WI38 (cell line): ENCODE measurements around the gene RNF223.

Experiments used
- H3K4me3 ChIP-seq: 2 replicates; pipeline ENCODE4 v1.5.1; 2011; ENCODE audit warnings: low read depth, mild to moderate bottlenecking, control low read depth, low read length
- TF ChIP-seq, protein P1 (sequence below): IDR thresholded peaks from 2 replicates; pipeline ENCODE4 v1.5.1; 2012; ENCODE audit warnings: low read depth, mild to moderate bottlenecking, control low read depth, low read length

The RNF223 gene

DNA sequence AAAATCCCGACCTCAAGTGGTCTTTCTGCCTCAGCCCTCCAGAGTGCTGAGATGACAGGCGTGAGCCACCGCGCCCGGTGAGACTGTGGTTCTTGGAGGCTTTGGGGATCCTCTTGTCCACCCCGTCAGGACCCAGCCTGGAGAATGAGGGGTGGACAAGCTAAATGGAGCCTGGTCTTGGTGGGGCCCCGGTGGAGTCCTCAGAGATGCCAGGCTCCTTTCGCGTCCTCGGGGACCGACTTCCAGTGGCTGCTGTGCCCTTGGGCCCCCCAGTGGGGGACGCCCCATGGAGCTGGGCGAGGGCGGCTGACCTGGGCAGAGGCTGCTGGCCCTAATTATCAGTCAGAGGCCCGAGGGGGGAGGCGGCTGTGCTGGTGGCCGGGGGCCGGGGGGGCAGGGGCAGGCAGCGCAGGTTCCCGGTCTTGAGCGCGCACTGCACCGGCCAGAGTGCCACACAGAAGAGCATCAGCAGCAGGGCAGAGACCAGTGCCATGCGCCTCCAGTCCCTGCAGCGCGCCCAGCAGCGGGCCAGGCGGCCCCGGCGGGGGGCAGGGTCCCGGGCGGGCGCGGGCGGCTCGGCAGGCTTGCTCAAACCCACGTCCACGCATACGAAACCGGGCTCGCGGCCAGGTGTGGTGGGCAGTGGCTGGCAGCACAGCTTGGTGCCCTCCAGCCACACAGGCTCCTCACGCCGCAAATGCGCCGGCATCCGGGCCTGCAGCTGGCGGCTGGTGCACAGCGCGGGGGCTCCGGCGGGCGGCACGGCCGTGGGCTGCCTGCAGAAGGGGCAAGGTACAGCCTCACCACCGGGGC lies 2.4 kb downstream of the RNF223 start:
- H3K4me3 ChIP-seq, result no peak overlapping the region
- TF ChIP-seq, protein P1, sequence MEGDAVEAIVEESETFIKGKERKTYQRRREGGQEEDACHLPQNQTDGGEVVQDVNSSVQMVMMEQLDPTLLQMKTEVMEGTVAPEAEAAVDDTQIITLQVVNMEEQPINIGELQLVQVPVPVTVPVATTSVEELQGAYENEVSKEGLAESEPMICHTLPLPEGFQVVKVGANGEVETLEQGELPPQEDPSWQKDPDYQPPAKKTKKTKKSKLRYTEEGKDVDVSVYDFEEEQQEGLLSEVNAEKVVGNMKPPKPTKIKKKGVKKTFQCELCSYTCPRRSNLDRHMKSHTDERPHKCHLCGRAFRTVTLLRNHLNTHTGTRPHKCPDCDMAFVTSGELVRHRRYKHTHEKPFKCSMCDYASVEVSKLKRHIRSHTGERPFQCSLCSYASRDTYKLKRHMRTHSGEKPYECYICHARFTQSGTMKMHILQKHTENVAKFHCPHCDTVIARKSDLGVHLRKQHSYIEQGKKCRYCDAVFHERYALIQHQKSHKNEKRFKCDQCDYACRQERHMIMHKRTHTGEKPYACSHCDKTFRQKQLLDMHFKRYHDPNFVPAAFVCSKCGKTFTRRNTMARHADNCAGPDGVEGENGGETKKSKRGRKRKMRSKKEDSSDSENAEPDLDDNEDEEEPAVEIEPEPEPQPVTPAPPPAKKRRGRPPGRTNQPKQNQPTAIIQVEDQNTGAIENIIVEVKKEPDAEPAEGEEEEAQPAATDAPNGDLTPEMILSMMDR, result no peak

DNA sequence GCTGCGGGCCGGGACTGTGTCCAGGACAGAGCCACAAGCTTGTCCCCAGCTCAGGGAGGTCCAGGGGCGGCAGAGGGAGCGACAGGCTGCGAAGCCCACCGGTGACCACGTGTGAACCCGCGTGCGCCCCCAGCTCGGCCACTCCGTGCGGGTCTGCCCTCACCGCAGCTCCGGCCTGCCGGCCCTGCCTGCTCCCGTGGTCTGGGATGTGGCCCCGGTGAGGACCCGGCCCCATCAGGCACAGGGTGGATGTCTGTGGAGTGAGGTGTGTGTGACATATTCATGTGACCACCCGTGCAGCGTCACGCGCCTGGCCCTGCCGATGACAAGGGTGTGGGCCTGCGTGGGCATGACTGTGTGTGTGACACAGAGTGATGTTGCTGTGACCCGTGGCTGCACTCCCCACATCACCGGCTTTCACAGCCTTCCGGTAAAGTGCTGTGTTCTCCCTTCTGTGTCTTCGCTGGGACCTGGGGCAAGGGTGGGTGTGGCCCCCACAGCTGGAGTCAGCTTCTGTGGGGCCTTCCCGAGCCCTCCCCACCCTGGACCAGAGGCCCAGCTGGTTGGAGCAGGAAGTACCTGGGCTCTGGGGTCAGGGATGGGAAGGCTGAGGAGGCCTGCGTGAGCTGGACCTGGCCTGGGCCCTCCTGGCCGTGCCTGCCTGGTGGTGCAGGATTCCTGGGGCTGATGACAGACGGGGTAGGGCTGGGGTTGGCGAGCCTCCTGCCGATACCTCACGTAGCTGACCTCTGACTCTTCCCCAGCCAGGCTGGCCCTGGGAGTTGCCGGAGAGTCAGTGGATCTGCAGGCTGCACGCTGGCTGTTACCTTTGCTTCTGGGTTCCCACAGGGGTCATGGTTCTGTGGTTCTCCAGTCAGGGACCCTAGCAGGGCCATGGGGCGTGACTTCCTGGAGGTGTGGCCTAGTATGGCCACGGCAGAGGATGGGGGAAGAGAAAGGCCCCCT lies 4.1 kb downstream of the RNF223 start:
- no peak overlapping the region; the same call in 1 of the 2 replicates for H3K4me3 ChIP-seq
- TF ChIP-seq, protein P1, result no peak

DNA sequence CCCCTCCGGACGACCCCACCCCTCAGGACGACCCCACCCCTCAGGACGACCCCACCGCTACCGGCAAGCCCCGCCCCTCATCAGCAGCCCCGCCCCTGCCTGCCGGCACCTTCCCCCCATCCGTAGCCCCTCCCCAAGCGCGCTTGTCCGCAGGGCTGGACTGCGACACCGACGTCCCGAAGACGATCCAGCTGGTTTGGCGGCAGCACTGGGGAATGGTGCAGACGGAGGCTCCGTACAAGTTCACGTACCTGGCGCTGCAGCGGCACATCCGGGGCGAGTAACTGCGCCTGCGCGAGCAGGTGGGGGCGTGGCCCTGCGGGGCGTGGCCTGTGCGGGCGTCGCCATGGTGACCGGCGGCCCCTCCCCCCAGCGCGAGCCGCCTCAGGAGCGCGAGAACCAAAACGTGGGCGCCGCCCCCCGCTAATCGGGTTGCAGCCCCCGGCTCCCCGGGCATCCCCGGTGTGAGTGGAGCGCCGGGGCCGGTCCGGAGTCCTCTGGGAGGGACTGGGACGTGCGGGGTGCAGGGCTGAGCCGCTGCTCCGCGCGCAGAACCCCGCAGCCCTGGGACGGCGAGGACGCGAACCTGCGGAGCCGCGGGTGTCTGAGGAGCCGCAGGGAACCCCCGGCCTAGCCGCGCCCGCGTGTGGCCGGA lies 4.9 kb downstream of the RNF223 start:
- TF ChIP-seq, protein P1, result no peak
- H3K4me3 ChIP-seq, result peak overlapping the region; percentile 59

DNA sequence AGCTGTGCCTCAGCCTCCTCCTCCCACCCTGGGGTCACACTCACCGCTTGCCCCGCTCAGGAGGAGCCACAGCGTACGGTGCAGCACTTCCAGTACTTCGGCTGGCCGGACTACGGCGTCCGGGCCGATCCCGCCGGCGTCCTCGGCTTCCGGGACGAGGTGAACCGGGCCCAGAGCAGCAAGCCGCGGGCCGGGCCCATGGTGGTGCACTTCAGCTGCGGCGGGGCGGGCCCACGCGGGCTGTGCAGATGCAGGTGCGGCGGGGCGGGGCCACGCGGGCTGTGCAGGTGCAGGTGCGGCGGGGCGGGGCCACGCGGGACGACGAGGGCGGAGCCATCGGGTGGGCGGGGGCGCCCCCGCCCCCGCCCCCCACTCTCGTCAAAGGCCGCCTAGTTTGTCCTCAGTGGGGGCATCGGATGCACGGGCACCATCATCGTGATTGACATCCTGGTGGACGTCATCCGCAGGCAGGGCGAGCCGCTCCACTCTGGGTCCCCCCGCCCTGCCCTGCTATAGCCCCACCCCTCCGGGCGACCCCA lies 5.5 kb downstream of the RNF223 start:
- no peak overlapping the region; the same call in 1 of the 2 replicates for H3K4me3 ChIP-seq
- TF ChIP-seq, protein P1, result no peak

DNA sequence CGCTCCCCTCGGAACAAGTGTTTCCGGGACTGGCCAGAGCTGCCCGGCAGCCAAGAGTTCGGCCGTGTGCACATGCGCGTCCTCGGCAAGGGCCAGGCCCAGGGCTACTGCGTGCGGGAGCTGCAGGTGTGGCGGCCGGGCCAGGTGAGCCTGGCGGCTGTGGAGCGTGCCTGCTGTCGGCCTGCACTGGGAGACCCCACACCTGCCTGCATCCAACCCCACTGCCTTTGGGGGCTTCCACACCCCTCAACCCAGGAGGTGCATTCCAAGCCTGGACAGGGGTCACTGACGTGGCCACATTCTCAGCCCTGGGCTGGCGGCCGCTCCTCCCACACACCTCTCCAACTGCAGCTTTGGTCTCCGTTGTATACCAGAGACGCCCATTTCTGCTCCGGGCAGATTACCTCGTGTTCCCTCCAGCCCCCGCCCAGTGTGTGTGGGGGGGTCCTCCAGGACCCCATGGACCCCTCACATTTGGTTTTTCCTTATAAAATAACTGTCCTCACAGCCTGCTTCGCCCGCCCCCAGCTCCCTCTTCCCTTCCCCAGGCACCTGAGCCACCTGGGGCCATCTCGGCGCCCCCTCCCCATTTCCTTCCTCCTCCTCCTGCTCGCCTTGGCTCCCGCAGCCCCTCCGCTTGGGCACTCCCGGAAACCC lies 6.1 kb downstream of the RNF223 start:
- H3K4me3 ChIP-seq, result no peak overlapping the region
- TF ChIP-seq, protein P1, result no peak

DNA sequence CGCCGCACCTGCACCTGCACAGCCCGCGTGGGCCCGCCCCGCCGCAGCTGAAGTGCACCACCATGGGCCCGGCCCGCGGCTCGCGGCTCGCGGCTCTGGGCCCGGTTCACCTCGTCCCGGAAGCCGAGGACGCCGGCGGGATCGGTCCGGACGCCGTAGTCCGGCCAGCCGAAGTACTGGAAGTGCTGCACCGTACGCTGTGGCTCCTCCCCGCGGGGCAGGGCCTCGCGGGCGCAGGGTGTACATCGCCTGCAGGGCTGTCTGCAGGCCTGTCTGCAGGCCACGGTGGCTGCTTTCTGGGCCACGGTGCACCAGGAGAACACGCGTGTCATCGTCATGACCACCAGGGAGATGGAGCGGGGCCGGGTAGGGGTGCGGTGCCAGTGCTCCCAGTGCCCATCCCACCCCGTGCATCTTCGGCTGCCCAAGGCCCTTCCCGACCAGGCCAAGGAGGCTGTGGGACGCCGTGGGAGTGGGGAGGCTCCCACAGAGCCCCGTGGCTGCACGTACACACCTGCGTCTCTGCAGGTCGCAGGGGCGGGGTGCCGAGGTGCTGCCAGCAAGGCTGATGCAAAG lies 6.7 kb downstream of the RNF223 start:
- no peak overlapping the region for H3K4me3 ChIP-seq
- TF ChIP-seq, protein P1, result no peak
